Subcutaneous adipose tissue (tissue), 4 donors: Measurements from ENCODE around the gene SYT17. TPM values are rescaled to one million over a fixed set of nuclear protein-coding genes. Genes with fewer than 3 reads are reported as not detected.

ENCODE experiments used
- total RNA-seq, 4 donors: library from RNA; depleted of rRNA; stranded (reverse); fragments of >200 nt; gene quantifications; one replicate each; pipeline ENCODE4 v1.1.0, GENCODE V29; 2016
- TF ChIP-seq, protein P1 (sequence below): fragments of 450-650 bp; IDR thresholded peaks from one replicate; pipeline ENCODE4 v1.5.1; 2016; ENCODE audit warnings: low read depth, mild to moderate bottlenecking, control low read depth, antibody characterized with exemption, moderate library complexity

Gene SYT17
- total RNA-seq, 4 donors from 2014 or later, result 1.3 to 9.2 (median 6.1) TPM

DNA sequence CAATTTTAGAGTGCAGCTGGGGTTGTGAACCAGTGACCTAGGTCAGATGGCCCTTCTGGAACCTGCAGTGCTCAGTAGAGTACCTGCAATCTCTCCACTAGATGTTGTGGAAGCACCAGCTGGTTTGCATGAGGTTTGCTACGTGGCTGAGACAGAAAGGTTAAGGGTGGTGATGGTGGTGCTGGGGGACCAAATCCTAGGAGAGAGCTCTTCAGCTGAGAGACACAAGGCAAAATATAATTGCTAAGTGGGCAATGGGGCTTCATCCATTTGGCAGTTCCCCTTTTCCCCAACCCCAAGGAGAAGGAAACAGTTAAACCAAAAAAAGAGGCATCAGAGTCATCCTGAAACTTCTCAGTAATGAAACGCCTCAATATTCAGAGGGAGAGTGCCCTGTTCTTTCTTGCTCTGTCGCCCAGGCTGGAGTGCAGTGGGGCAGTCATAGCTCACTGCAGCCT, 40.3 kb upstream of the SYT17 start:
- TF ChIP-seq, protein P1, sequence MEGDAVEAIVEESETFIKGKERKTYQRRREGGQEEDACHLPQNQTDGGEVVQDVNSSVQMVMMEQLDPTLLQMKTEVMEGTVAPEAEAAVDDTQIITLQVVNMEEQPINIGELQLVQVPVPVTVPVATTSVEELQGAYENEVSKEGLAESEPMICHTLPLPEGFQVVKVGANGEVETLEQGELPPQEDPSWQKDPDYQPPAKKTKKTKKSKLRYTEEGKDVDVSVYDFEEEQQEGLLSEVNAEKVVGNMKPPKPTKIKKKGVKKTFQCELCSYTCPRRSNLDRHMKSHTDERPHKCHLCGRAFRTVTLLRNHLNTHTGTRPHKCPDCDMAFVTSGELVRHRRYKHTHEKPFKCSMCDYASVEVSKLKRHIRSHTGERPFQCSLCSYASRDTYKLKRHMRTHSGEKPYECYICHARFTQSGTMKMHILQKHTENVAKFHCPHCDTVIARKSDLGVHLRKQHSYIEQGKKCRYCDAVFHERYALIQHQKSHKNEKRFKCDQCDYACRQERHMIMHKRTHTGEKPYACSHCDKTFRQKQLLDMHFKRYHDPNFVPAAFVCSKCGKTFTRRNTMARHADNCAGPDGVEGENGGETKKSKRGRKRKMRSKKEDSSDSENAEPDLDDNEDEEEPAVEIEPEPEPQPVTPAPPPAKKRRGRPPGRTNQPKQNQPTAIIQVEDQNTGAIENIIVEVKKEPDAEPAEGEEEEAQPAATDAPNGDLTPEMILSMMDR, result no peak

DNA sequence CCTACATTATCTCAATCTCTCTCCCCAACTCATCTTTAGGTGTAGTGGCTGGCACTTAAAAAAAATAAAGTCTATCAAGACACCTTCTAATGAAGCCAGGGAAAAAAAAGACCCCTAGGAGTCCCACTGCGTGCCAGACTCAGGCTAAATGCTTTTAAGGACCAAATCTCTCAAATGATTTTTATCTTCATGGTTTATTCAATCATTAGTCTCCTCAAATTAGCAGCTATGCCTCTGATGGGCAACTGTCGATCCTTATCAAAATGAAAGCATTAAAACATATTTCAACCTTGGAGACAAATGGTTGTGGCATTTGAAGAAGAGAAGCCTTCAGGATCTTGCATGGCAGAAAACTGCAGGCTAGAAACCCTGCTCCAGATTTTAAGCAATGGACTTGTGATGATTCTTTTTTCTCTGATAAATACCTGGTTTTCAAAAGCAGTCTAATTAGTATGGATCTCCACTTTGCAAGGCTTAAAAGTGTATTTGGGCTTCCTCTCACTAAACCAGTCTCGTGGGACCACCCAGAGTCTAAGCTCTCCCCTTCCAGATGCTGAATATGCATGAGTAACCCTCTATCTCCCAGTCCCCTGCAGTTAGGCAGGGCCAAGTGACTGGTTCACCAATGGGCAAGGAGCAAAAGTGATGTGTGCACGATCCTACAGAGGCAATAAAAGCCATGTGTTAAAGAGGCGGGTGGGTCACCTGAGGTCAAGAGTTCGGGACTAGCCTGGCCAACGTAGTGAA, 39.4 kb upstream of the SYT17 start:
- TF ChIP-seq, protein P1, result no peak

DNA sequence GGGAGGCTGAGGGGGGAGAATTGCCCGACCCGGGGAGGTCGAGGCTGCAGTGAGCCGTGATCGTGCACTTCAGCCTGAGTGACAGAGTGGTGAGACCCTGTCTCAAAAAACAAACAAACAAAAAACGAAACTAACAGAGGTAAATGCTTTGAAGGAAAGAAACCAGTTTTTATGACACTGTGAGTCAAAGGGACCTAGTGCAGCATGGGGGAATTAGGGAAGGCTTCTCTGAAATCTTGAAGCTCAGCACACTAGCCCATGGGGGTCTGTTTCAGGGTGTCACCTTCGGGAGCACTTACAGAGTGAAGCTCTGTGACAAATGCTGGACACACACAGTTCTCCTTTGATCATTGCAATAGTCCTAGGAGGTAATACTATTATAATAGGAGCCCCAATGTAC, 37.7 kb upstream of the SYT17 start:
- TF ChIP-seq, protein P1, result no peak

DNA sequence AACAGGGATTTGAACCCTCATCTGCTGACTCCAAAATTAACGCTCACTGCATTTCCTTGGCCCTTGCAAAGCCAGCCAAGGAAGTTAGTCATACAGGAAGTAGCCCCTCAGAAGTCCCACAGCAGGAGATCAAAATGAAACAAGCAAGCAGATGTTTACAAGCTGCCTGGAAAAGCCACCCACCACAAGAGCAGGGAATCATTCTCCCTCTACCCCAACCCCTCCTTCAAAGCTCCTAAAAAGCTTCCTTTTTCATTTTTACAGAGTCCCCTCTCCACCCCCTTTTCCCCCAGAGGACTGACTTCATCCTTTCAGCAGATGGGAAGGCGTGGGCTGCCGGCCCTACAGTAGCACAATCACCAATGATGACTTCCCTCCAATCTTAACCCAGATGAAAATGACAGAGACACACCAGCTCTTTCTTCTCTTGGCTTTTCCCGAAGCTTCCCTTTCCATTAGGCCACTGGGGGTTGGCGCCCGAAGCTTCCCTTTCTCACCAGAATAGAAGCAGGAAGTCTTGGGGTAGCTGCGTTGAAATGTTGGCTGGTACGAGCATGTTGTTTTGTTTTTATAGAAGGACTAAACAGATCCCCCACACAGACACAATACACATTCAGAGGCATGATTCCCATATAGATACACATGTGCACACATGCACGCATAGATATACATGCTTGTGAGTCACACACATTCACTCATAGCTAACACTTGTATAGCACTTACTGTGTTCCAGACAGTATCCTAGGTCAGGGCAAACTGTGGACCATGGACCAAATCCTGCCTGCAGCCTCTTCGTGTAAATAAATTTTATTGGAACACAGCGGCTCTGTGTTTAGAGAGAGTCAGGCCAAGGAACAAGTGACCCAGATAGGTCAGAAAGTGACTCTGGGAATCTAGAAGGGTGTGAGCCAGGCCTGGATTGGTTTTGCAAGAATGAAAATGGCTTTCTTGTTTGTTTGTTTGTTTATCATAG, 36.9 kb upstream of the SYT17 start:
- TF ChIP-seq, protein P1, result no peak

DNA sequence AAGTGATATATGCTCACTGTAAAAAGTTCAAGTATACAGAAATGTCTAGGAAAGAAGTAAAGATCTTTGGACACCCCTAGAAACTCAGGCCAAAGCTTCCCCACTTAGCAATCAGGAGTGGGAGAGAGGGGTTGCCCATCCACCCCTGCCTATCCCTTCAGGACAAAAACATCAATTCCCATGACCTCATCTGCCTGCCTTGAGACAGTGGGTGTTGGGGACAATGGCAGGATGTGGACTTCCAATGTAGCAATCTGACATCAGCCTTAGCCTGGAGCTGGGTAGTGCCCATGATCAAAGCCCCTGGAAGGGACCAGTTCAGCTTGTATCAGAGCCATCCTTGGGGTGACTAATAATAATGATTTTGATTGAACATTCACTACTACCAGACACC, 36.2 kb upstream of the SYT17 start:
- TF ChIP-seq, protein P1, result no peak

DNA sequence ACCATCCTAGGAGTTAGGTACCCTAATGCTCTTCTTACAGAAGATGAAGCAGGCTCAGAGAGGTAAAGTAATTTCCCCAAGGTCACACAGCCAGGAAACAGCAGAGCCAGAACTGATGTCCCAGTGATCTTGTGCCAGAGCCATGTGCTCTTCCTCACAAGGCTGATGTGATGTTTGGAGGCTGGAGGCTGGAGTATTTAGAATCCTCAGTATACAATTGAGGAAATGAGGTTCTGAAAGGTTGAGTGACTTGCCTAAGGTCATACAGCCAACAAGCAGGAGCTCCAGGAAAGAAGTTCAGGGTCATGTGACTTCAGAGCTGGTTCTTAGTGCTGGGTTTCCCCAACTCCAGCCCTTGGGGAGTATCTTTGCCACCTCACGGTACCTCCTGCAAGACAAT, 35.8 kb upstream of the SYT17 start:
- TF ChIP-seq, protein P1, result no peak

DNA sequence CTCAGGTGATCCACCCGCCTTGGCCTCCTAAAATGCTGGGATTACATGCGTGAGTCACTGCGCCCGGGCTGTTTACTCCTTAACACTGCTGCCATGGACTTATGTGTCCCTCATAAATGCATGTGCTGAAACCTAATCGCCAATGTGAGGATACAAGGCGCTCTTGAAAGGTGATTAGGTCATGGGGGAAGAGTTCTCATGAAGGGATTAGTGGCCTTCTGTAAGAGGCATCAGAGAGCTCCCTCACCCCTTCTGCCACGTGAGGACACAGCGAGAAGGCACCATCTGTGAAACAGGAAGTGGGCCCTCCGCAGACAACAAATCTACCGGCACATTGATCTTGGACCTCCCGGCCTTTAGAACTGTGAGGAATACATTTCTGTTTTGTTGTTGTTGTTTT, 35.1 kb upstream of the SYT17 start:
- TF ChIP-seq, protein P1, result no peak
